GM19397 (cell line): ENCODE data around the gene BRMS1L.
"Not testable (repeated sequence)": the region's sequence is repeated elsewhere in the genome, so short reads cannot be mapped to it uniquely, and the experiment has no call there.

Experiments used
- ATAC-seq: cut with Tn5 transposase; IDR thresholded peaks from one replicate; pipeline ENCODE4 v1.9.1; 2021; ENCODE audit warnings: mild to moderate bottlenecking, moderate library complexity; ENCODE audit not compliant: unreplicated experiment

BRMS1L gene

DNA sequence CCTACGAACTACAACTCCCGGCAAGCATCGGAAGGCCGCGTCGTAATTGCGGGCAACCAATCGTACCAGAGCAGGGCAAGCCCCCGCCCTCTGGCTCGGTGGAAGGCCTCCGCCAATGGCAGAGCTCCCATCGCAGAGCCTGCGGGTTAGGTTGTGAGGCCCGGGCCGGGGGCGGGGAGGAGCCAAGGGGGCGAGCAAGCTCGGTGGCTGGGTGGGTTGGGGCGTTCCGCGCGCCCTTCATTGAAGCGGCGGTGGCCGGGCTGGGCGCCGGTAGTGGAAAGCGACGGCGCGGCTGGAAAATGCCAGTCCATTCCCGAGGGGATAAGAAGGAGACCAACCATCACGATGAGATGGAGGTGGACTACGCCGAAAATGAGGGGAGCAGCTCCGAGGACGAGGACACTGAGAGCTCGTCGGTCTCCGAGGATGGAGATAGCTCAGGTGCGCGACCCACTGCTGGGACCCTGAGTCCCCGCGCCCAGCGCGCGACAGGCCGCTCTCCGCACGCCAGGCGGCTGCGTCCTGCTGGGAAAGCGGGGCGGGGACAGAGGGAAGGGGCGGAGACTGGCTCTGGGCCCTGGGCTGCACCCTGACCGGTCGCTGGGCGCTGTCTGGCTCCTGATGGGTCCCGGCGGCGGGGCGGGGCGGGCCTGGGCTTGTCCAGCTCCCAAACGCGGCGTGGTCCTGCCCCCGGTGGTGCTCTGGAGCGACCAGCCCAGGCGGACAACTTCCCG, at the start of gene BRMS1L:
TSS of gene BRMS1L (plus strand) at position 121 of the 734 bp plus-strand sequence. CDS start at position 300, 179 bp downstream.
- ATAC-seq = peak; percentile 96

GRCh38 chr14:35776823-35777222, 49.3 kb upstream of the BRMS1L start:
- ATAC-seq = no peak

- ATAC-seq = not testable (repeated sequence)
Measured at GRCh38 chr14:35777550-35777949, 48.6 kb upstream of the BRMS1L start.

- no peak for ATAC-seq
Measured at GRCh38 chr14:35779368-35779767, 46.8 kb upstream of the BRMS1L start.

- no peak for ATAC-seq
Measured at GRCh38 chr14:35783699-35784098, 42.4 kb upstream of the BRMS1L start.

DNA sequence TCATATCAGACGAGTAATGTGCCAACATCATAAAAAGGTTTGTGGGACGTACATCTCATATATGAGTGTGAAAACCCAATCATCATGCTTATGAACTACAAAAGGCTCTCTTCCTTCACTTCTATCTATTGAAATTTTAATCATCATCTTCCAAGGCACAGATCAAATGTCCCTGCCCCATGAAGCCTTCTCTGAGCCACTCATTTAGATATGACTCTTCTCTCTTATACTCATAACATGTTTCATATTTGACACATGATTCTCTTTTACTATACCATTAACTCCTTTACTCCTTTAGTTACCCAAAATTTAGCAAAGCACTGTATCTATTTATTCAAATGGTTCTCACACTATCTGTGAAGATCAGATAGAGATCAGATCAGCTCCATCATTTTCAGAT, 39.3 kb upstream of the BRMS1L start:
- no peak for ATAC-seq

DNA sequence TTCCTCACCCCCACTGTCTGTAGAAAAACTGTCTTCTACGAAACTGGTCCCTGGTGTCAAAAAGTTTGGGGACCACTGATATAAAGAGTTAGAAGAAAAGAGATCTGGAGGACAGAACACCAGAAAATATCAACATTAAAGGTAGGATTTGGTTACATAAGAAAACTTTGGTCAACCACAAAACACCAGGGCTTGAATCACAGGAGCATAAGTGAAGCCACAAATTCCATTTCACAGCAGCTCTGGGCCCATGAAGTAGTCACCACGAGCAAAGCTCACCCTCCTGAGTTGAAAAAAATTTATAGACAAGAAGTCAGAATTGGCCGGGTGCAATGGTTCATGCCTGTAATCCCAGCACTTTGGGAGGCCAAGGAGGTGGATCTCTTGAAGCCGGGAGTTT, 36.5 kb upstream of the BRMS1L start:
- no peak for ATAC-seq

GRCh38 chr14:35797796-35798195, 28.3 kb upstream of the BRMS1L start:
- ATAC-seq = no peak

DNA sequence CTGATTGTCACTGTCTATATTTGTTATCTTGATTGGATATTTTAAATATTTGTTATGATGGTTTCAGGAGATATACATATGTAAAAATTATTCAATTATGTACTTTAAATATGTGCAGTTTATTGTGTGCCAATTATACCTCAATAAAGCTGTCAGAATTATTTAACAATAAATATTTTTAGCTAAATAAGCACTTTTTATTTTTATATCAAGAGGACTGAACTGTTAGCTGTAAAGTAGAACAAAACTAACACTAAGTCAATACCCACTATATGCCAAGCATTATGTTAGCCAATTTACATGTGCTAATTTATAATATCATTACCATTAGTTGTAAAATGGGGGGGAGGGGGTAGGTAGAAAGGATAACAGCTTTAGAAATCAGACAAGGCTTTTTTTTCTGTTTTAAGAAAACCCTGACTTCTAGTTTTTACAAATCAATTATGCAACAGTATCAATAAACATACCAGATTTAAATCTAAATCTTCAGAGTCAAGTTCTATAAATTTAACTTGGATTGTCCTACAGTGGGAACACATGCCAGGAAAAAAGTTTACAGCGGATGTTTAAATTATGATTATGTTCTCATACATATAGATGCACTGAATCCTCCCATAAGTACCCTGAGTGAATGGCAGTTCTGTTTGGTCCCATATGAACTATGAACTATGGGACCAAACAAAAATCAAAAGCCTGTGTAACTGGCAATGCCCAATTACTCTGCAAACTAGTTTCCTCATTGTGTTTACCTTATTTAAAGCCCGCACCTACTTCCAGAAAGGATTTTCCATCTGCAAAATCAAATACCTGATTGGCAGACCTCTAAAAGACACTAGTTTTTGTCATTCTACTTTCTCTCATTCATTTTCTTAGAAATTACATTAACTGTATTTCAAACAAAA, 19.9 kb upstream of the BRMS1L start:
- ATAC-seq = no peak

GRCh38 chr14:35807131-35807961, 18.8 kb upstream of the BRMS1L start:
- ATAC-seq = no peak

- no peak for ATAC-seq
Measured at GRCh38 chr14:35808076-35808637, 18.0 kb upstream of the BRMS1L start.

GRCh38 chr14:35808638-35809563, 17.2 kb upstream of the BRMS1L start, which contains the start of gene RALGAPA1:
TSS of gene RALGAPA1 (minus strand) at chr14:35809295. CDS start at chr14:35808835, 460 bp downstream.
- ATAC-seq = peak; percentile 98

DNA sequence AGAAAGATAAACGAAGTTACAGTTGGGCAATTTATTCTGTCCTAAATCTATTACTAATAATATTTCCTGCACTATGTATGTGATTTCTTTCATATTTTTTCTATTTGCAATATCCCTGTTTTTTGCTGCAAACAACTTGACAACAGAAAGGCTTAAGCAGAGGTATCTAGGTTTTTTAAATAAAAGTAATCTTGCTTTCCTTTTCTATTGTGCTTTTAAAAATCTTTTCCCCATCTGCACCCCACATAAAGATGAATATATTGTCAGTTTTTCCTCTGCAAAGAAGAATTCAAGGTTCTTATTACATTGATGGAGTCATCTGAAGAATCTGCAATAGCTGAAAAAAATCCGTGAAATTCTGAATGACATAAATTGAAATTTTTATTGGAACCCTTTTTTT, 16.5 kb upstream of the BRMS1L start:
- ATAC-seq = no peak

- ATAC-seq = no peak
Measured at GRCh38 chr14:35810963-35811362, 15.2 kb upstream of the BRMS1L start.

DNA sequence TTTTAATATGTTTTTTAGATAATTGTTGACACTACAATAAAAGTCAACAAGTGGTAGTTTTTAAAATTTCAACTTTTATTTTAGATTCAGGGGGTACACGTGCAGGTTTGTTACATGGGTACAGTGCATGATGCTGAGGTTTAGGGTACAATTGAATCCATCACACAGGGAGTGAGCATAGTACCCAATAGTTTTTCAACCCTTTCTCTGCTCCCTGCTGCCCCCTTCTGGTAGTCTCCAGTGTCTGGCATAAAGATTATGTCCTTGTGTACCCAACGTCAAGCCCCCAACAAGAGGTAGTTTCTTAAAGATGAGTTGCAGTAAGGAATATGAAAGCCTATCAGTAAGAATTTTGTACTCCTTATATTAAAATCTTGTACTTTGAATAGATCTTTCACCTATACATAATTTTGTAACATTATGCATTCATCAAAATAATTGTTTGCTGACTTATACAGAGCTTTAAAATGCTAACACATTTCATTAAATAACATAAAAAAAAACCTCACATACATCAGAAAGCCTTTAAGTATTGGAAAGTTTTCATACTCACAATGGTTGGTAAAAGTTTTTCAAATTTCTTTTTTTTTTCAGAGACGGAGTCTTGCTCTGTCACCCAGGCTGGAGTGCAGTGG, 11.7 kb upstream of the BRMS1L start:
- ATAC-seq = peak; percentile 81

GRCh38 chr14:35818346-35819115, 7.6 kb upstream of the BRMS1L start:
- ATAC-seq = no peak

GRCh38 chr14:35819591-35820540, 6.3 kb upstream of the BRMS1L start:
- no peak for ATAC-seq
